HFF-Myc (cell line): ENCODE measurements around the gene ABLIM2.

ENCODE experiments used
- DNase-seq: peaks from one replicate; pipeline ENCODE4 v3.0.0-alpha.2; 2011; ENCODE audit warnings: low read depth; ENCODE audit errors: extremely low read depth
- H3K4me3 ChIP-seq: replicated peaks from 2 replicates; pipeline ENCODE4 v1.5.1; 2011; ENCODE audit warnings: low read depth, mild to moderate bottlenecking, control low read depth, low read length
- TF ChIP-seq, protein P1 (sequence below): IDR thresholded peaks from 2 replicates; pipeline ENCODE4 v1.5.1; 2012; ENCODE audit warnings: mild to moderate bottlenecking, low read depth, low read length, control low read depth; ENCODE audit errors: missing control alignments

Gene ABLIM2

DNA sequence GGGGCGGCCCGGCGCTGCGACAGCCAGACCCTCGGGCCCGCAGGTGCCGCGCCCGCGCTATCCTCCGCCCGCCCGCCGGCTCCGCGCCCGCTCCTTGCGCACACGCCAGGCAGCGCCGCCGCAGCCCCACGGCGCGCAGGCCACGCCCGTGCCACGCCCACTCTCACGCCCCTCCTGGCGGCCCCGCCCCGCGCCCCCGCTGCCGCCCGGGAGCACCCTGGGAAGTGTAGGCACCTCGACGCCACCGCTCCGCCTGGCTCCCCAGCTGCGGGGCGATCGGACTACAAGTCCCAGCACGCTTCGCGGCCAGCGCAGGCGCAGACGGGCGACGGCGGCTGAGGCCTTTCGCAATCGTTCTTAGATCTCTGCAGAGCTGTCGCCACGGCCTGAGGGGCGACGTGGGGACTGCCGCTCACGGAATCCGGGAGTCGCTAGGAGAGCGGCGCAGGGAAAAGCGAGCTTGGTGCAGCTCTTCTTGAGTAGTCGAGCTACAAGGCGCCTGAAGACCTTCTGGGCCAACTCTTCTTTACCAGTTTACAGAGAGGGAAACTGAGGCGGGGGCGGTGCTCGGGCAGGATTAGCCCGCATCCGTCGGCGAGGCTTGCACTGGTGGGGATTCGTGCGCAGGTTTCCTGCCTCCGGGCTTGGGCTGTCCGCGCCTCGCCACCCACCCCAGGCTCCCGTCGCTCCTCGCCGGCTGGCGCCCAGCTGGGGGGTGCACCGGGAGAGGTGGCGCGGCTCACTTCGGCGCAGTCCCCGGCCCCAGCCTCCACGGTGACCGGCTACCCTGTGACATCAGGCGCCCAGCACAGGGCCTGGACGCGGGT, at the start of gene ABLIM2:
Gene ABLIM2 (minus strand): TSS at position 104 of the 827 bp plus-strand sequence. CDS start 124 bp downstream, outside the sequence.
- DNase-seq: peak; percentile 87
- H3K4me3 ChIP-seq: peak within 1 kb of the TSS; percentile 70
- TF ChIP-seq, protein P1, sequence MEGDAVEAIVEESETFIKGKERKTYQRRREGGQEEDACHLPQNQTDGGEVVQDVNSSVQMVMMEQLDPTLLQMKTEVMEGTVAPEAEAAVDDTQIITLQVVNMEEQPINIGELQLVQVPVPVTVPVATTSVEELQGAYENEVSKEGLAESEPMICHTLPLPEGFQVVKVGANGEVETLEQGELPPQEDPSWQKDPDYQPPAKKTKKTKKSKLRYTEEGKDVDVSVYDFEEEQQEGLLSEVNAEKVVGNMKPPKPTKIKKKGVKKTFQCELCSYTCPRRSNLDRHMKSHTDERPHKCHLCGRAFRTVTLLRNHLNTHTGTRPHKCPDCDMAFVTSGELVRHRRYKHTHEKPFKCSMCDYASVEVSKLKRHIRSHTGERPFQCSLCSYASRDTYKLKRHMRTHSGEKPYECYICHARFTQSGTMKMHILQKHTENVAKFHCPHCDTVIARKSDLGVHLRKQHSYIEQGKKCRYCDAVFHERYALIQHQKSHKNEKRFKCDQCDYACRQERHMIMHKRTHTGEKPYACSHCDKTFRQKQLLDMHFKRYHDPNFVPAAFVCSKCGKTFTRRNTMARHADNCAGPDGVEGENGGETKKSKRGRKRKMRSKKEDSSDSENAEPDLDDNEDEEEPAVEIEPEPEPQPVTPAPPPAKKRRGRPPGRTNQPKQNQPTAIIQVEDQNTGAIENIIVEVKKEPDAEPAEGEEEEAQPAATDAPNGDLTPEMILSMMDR: no peak

DNA sequence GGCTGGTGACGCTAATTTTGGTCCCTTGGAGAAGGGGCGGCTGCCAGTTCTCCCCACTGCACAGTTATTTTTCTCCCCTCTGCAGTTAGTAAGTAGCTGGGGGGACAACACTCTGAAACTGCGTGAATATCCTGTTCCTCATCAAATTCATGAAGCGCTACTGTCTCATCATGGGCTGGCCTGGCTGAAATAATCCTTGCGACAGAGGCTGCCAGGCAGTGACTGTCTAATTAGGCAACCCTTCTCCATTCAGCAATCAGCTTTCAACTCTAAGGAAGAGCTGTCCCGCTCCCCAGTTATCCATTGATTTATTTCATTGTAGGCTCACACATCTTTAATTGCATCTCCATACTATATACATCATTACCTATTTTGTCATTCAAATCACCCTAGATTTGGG, 48.7 kb upstream of the ABLIM2 start:
- no peak for DNase-seq
- TF ChIP-seq, protein P1: no peak
- no peak overlapping the region for H3K4me3 ChIP-seq

DNA sequence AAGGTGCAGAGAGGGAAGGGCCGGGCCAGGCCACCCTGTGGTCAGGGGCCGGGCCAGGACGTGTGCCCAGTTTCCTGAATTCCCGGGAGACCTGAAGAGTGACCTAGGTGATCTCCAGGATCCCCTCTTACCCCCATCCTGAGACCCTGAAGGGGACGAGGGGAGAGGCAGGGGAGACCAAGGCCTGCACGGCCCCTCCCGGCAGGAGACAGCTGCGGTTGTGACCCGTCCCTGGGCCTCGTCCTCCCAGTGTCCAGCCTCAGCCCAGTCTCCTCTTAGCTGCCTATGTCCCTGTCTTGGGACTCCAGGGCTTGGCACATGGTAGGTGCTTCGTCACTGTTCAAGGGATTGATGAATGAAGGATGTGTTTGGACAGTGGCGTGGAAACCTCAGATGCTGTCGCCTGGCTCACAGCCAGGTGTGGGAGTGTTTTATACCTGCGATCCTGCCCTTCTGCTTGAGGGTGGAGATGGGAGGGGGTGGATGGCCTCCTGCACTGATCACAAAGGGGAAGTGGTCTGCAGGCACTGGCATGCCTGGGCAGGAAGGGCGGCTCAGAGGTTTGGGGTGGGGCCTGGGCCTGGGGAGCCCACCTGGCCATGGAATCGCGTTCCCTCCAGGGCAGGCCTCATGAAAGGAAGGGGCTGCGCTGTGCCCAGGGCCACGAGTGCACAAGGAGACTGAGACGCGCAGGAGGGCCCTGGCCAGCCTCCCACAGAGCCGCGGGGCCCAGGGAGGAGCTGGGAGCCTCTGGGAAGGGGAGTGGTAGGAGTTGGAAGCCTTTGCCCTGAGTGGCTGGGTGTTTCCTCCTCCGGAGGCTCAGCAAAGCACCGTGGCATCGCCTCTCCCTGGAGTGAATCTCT, 47.4 kb upstream of the ABLIM2 start:
- no peak for DNase-seq
- no peak overlapping the region for H3K4me3 ChIP-seq
- TF ChIP-seq, protein P1: no peak

DNA sequence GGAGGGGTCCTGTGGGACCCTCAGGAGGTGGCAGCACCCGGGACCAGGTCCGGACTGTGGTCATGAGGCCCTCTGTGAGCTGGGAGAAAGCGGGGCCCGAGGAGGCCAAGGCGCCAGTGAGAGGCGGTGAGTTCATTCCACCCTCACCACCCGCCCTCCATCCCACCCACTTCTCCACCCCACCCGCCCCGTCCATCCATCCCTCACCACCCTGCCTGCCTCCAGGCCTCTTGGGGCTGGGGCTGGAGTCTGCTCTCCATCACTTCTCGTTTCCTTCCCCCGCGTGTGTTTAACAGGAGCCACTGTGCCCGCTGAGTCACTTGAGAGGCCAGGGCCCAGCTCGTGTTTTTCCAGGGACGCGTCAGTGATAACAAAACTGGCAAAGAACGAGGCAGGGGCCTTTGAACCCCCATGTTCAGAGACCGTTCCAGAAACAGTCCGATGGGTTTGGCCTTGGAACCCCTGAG, 46.7 kb upstream of the ABLIM2 start:
- TF ChIP-seq, protein P1: no peak
- no peak for DNase-seq
- H3K4me3 ChIP-seq: no peak overlapping the region

DNA sequence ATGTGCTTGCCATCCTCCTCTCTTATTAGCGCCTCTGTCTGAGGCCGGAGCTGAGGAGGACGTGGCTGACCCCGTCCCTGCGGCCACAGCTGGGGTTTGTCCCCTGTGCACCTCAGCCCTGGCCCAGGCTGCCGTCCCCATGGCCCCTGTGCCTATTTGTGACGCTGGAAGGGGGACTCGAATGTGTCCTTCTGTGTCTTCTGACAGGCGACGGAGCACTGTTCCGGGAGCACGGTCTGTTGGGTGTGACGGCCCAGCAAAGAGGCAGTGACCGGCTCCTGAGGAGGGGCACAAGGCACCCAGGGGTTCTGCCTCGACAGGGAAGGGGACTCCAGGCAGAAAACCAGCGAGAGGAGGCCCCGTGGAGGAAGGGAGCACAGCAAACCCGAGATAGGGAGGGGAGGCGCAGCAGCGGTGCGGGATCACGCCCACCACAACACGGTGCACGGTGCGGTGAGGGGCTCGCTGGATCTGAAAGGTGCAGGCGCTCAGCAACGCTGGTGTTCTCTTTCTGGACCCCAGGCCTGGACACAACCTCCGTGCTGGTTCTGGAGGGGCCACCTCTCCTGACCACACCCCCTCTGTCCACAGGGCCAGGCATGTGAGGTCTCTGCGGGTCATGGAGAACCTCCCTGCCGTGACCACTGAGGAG, 46.1 kb upstream of the ABLIM2 start:
- DNase-seq: no peak
- H3K4me3 ChIP-seq: no peak overlapping the region
- TF ChIP-seq, protein P1: no peak

DNA sequence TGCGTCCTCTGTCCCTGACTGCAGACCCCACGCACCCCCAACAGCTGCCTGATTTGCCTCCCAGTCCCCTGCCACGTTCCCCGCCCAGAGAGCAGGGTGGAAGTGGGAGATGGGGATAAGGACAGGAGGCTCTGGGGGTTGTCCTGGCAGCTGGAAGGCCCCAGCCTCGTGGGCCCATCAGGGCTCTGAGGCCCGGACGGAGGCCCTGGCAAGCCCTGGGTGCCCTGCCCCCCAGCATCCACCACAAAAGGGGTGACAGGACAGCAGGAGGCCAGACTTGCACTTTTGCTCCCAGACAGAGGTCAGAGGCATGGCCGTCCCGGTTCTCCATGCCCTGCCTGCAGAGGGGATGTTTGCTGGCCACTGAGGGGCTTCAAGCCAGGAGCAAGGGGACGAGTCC, 45.2 kb upstream of the ABLIM2 start:
- no peak overlapping the region for H3K4me3 ChIP-seq
- TF ChIP-seq, protein P1: no peak
- DNase-seq: no peak
